AG10803 (cell line): ENCODE measurements around the gene SLC39A10.
"Not testable (repeated sequence)": the region's sequence is repeated elsewhere in the genome, so short reads cannot be mapped to it uniquely, and the experiment has no call there.

Experiments used
- DNase-seq: peaks from one replicate; pipeline ENCODE4 v3.0.0; 2010; ENCODE audit warnings: low read depth
- H3K4me3 ChIP-seq: 2 replicates; pipeline ENCODE4 v1.5.1; 2011; ENCODE audit warnings: mild to moderate bottlenecking, low read length, control low read depth
- CTCF ChIP-seq: conservative IDR thresholded peaks from 2 replicates; pipeline ENCODE4 v1.5.1; 2011; ENCODE audit warnings: mild to moderate bottlenecking, low read length, control low read depth, inconsistent platforms

SLC39A10 gene

GRCh38 chr2:195686564-195686963 is 29.5 kb downstream of the SLC39A10 start:
- TF ChIP-seq CTCF, result no peak
- DNase-seq, result no peak
- no peak overlapping the region for H3K4me3 ChIP-seq

GRCh38 chr2:195687320-195688086 is 30.5 kb downstream of the SLC39A10 start:
- H3K4me3 ChIP-seq, result no peak overlapping the region
- no peak for TF ChIP-seq CTCF
- DNase-seq, result no peak

GRCh38 chr2:195692531-195692930 is 35.5 kb downstream of the SLC39A10 start:
- not testable (repeated sequence) for DNase-seq, H3K4me3 ChIP-seq

GRCh38 chr2:195694553-195694952 is 37.5 kb downstream of the SLC39A10 start:
- DNase-seq, result no peak
- TF ChIP-seq CTCF, result no peak
- no peak overlapping the region for H3K4me3 ChIP-seq

- no peak for TF ChIP-seq CTCF
- DNase-seq, result no peak
- H3K4me3 ChIP-seq, result no peak overlapping the region
These were observed 38.1 kb downstream of the SLC39A10 start for GRCh38 chr2:195695002-195695631.

GRCh38 chr2:195696012-195696411 is 39.0 kb downstream of the SLC39A10 start:
- no peak for DNase-seq
- no peak overlapping the region for H3K4me3 ChIP-seq
- no peak for TF ChIP-seq CTCF

GRCh38 chr2:195697681-195698220 is 40.7 kb downstream of the SLC39A10 start:
- no peak for TF ChIP-seq CTCF
- H3K4me3 ChIP-seq, result no peak overlapping the region
- no peak for DNase-seq
